H7 (cell line): ENCODE results near the gene KCTD11. TPM values are rescaled to one million over a fixed set of nuclear protein-coding genes. Genes with fewer than 3 reads are reported as not detected.
"Not testable (repeated sequence)": the region's sequence is repeated elsewhere in the genome, so short reads cannot be mapped to it uniquely, and the experiment has no call there.

Source experiments
- DNase-seq: peaks from one replicate; pipeline ENCODE4 v3.0.0; 2012
- H3K27me3 ChIP-seq: 2 replicates; pipeline ENCODE4 v1.6.0; 2011; ENCODE audit warnings: mild to moderate bottlenecking, low read length; ENCODE audit not compliant: control insufficient read depth, insufficient read depth
- H3K36me3 ChIP-seq: replicated peaks from 2 replicates; pipeline ENCODE4 v1.5.1; 2011; ENCODE audit warnings: low read length; ENCODE audit not compliant: control insufficient read depth, insufficient read depth
- H3K4me3 ChIP-seq: 2 replicates; pipeline ENCODE4 v1.5.1; 2011; ENCODE audit warnings: low read depth, mild to moderate bottlenecking, control low read depth, low read length, moderate library complexity; ENCODE audit not compliant: insufficient read depth
- total RNA-seq: library from RNA; depleted of rRNA; stranded (reverse); fragments of >200 nt; shearing (Covaris generic); gene quantifications from 2 replicates; pipeline ENCODE4 v1.2.3, GENCODE V29; 2014

KCTD11 gene
- total RNA-seq, 1 experiment from 2014 or later = 2.2 TPM

DNA sequence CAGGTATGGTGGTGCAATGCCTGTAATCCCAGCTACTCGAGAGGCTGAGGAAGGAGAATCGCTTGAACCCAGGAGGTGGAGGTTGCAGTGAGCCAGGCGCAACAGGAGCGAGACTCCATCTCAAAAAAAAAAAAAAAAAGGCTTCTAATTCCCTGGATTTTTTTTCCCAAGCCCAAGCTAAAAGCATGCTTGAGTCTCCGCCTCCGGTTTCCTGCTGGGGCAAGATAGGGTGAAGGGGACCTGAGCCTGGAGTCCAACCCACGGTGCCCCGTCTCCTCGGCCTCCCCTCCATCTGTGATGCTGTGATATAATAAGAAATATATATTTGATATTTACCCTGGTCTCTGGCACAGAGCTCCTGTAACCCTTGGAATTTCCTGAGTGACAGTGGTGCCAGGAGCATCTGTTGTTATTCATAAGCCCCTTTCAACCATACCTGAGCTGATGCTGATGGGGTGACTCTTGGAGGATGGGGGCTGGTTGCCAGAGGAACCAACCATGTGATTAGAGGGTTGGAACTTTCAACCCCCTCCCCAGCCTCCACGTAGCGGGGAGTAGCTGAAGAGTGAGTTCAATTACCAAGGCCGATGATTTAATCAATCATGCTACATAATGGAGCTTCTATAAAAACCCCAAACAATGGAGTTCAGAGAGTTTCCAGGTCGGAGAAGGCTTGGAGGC, 16.1 kb downstream of the KCTD11 start:
- DNase-seq = no peak
- H3K27me3 ChIP-seq = no peaks in the 10 kb centered on the region; the same call in 1 of the 2 replicates
- no peak overlapping the region for H3K4me3 ChIP-seq
- no peaks in the 10 kb centered on the region for H3K36me3 ChIP-seq

DNA sequence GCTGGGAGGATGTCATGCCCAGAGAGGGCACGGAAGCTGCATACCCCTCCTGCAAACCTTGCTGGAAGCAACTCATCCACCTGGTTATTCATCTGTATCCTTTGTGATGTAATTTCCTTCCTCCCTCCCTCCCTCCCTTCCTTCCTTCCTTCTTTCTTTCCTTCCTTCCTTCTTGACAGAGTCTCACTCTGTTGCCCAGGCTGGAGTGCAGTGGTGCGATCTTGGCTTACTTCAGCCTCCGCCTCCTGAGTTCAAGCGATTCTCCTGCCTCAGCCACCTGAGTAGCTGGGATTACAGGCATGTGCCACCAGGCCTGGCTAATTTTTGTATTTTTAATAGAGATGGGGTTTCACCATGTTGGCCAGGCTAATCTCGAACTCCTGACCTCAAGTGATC, 16.6 kb downstream of the KCTD11 start:
- not testable (repeated sequence) for H3K4me3 ChIP-seq, H3K36me3 ChIP-seq, DNase-seq, H3K27me3 ChIP-seq

DNA sequence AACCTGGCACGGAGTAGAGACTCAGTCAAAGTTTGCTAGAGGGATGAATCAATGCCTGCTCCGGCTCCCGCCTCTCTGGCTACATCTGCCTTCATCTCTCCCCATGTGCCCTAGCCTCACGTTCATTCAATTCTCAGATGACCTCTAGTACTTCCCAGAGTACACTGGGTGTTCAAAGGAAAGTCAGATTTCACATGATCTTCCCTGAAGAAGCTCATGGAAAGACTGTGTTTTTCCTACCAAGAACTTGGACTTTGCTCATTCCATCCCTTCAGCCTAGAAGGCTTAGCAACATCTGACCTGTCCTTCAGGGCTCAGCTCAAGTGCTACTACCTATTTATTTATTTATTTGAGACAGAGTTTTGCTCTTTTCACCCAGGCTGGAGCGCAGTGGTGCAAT, 17.9 kb downstream of the KCTD11 start:
- H3K4me3 ChIP-seq = no peak overlapping the region

DNA sequence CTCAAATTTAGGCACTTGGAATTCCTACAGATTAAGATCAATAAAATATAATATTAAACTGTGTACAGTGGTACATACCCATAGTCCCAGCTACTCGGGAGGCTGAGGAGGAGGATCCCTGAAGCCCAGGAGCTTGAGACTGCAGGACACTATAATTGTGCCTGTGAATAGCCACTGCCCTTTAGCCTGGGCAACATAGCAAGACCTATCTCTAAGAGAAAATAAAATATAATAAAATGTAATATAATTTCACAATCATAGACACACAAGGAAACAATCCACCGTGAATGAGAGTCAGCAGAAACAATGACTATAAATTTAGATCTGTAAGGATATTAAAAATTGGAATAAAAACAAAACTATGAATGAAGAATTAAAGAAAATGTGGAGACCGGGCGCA, 18.9 kb downstream of the KCTD11 start:
- H3K27me3 ChIP-seq = no peaks in the 10 kb centered on the region; the same call in 1 of the 2 replicates
- H3K4me3 ChIP-seq = no peak overlapping the region
- no peak for DNase-seq
- H3K36me3 ChIP-seq = no peaks in the 10 kb centered on the region

More for the DNA sequence above, 17.9 kb downstream of the KCTD11 start:
- DNase-seq = no peak
- no peaks in the 10 kb centered on the region for H3K36me3 ChIP-seq
- no peaks in the 10 kb centered on the region; the same call in 1 of the 2 replicates for H3K27me3 ChIP-seq

DNA sequence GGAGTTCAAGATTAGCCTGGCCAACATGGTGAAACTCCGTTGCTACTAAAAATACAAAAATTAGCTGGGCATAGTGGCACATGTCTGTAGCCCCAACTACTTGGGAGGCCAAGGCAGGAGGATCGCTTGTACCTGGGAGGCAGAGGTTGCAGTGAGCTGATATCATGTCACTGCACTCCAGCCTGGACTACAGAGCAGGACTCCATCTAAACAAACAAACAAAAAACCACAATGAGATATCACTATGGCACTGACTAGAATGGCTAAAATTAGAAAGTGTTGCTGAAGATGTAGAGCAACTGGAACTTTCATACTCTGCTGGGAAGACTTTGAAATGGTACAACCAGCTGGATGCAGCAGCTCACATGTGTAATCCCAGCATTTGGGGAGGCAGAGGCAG, 22.4 kb downstream of the KCTD11 start:
- no peak for DNase-seq
- Histone ChIP-seq H3K27me3 (peaks cover 2% of the 10 kb centered on the region; the same call in 1 of the 2 replicates), H3K36me3 (no peaks in the 10 kb centered on the region), H3K4me3 (no peak overlapping the region)

DNA sequence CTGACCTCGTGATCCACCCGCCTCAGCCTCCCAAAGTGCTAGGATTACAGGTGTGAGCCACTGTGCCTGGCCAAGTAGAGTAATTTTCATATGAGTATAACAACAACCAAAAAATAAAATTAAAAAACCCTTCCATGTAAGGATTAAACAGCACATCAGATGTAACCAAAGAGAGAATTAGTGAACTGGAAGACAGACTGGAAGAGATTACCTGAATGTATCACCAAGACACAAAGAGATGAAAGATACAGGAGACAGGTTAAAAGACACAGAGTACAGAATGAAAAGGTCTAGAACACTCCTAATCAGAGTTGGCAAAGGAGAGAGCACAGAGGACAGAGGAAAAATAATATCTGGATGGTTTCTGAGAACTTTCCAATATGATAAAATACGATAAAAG, 27.2 kb downstream of the KCTD11 start:
- peaks cover 43% of the 10 kb centered on the region for H3K27me3 ChIP-seq
- H3K4me3 ChIP-seq = no peak overlapping the region
- no peaks in the 10 kb centered on the region for H3K36me3 ChIP-seq
- no peak for DNase-seq

DNA sequence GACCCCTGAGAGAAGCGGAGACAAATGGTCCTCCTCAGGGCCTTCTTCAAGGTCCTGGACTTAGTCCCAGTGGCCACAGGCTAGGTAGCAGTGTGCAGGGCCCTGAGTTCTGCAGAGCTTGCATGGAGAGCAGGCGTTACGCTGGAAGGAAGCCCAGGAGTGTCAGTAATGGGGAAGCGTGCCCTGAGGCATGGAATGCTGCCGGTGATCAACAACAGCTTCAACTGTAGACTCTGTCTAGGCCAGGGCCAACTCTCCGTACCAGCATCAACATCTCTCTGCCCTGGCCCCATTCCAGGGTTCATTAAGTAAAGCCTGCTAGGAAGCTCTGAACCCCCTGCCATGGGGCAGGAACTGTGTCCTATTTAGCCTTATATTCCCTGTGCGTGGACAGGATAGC, 28.4 kb downstream of the KCTD11 start:
- H3K27me3 ChIP-seq = peaks cover 50% of the 10 kb centered on the region
- no peak for DNase-seq

DNA sequence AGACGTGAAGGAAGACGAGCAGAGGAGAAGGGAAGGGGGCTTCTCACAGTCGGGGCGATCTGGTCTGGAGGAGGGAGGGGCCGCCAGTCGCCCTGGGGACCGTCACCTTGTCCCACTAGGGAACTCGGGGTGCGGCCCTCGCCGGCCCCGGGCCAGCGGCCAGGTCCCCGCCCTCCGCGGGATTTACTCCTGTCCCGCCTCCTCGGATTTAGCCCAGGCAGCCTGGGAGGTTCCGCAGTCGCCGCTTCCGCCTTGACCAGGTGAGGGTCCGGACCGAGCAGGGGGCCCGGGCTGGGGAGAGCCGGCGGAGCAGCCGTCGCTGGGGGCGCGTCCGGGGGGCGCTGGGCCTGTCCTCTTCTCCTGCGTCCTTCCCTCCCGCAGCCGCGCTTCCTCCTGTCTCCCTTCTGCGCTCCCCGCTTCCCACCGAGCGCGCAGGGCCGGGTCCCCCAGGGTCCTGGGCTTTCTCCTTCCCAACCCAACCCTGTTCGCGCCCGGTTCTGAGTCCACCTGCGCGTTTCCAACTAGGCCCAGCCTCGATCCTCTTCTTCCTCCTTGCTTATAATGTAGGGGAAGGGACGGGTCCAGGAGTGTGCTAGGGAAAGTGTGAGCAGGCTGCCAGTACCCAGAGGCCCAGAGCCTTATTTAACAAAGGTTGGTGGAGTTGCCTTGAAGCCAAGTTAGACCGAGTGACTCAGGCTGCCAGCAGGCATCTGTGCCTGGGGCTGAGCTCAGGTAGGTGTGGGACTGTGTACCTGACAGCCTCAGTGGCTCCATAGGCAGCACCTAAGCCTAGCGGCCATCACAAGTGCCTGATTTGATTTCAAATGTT, 29.1 kb downstream of the KCTD11 start, which contains the start of gene TNK1:
Gene TNK1, plus strand, starts transcription at position 235 of the 829 bp plus-strand sequence. CDS start 1,838 bp downstream, outside the sequence.
- no peaks in the 10 kb centered on the region for H3K36me3 ChIP-seq
- peaks cover 50% of the 10 kb centered on the region for H3K27me3 ChIP-seq
- peak within 1 kb of the TSS; percentile 57 for H3K4me3 ChIP-seq
- peak; percentile 93 for DNase-seq

More for the DNA sequence above, 28.4 kb downstream of the KCTD11 start:
- Histone ChIP-seq H3K4me3 (peak overlapping the region; percentile 57), H3K36me3 (no peaks in the 10 kb centered on the region)

DNA sequence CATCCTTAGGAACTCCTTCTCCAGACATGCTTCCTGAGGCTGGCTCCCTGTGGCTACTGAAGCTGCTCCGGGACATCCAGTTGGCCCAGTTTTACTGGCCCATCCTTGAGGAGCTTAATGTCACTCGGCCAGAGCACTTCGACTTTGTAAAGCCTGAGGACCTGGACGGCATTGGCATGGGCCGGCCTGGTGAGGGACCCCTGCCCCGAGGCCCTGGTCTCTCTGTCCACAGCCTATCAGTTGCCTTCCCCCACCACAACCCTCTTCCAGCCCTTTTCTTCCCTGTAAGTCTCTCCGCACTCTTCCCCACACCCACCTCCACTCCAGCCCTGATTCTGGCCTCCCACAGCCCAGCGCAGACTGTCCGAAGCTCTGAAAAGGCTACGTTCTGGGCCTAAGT, 30.9 kb downstream of the KCTD11 start:
- Histone ChIP-seq H3K27me3 (peaks cover 50% of the 10 kb centered on the region), H3K4me3 (no peak overlapping the region), H3K36me3 (peaks cover 1% of the 10 kb centered on the region; the same call in 1 of the 2 replicates)
- peak; percentile 52 for DNase-seq

DNA sequence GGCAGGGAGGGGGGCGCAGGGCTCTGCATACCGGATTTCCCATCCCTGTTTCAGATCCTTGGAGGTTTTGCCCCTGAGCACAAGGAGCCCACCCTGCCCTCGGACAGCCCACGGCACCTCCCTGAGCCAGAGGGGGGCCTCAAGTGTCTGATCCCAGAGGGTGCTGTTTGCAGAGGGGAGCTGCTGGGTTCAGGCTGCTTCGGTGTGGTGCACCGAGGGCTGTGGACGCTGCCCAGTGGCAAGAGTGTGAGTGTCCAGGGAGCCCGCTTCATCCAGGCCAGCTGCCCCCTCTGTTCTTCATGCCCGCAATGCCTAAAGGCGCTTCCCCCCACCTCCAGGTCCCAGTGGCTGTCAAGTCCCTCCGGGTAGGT, 31.4 kb downstream of the KCTD11 start:
- Histone ChIP-seq H3K27me3 (peaks cover 50% of the 10 kb centered on the region), H3K4me3 (peak overlapping the region; percentile 49; the same call in 1 of the 2 replicates), H3K36me3 (peaks cover 2% of the 10 kb centered on the region; the same call in 1 of the 2 replicates)
- no peak for DNase-seq

DNA sequence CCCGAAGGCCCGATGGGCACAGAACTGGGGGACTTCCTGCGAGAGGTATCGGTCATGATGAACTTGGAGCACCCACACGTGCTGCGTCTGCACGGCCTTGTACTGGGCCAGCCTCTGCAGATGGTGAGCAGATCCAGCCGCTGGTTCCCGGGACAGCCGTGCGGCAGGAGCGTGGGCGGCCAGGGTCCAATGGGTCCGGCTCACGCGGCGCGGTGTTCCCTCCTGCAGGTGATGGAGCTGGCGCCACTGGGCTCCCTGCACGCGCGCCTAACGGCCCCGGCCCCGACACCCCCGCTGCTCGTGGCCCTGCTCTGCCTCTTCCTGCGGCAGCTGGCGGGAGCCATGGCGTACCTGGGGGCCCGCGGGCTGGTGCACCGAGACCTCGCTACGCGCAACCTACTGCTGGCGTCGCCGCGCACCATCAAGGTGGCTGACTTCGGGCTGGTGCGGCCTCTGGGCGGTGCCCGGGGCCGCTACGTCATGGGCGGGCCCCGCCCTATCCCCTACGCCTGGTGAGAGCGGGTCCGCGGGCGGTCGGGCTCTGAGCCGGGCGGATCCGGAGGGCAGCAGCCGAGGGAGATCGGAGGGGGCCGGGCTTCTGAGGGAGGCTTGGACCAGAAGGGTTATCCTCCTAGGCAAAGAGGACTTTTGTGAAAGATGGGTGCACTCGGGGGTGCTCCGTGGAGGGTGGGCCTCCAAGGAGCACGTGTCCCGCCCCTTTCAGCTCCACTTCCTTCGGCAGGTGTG, 32.0 kb downstream of the KCTD11 start:
- peaks cover 50% of the 10 kb centered on the region for H3K27me3 ChIP-seq
- peak; percentile 99 for DNase-seq
- H3K36me3 ChIP-seq = peaks cover 2% of the 10 kb centered on the region; the same call in 1 of the 2 replicates
- H3K4me3 ChIP-seq = peak overlapping the region; percentile 49

DNA sequence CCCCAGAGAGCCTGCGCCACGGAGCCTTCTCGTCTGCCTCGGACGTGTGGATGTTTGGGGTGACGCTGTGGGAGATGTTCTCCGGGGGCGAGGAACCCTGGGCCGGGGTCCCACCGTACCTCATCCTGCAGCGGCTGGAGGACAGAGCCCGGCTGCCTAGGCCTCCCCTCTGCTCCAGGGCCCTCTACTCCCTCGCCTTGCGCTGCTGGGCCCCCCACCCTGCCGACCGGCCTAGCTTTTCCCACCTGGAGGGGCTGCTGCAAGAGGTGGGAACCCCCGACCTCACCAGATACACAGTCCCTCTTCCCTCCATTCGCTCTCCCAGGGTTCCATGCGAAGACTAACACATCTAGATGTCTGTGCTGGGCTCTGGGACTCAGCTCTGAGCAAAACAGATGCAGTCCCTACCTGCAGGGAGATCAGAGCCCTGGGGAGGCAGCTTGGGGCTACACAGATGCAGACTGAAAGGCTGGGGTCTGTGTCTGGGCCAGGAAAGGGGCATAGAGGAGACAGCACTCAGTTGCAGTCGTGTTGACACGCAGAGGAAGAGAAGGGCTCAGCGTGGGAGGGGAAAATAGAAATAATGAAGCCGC, 32.6 kb downstream of the KCTD11 start:
- no peak for DNase-seq
- peak overlapping the region; percentile 49 for H3K4me3 ChIP-seq
- peaks cover 6% of the 10 kb centered on the region for H3K36me3 ChIP-seq
- peaks cover 46% of the 10 kb centered on the region for H3K27me3 ChIP-seq

DNA sequence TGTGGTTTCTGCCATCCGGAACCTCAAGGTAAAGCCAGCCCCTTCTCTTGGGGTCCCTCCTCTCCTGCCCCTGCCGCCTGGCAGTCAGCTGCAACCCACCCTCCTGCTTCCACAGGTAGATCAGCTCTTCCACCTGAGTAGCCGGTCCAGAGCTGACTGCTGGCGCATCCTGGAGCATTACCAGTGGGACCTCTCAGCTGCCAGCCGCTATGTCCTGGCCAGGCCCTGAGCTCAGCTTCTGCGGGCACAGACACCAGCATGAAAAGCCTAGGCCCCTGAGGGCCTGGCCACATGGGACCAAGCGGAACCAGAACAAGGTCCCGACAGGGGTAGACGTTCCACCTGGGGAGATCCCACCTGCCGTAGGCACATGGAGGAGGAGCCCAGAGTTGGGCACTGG, 36.9 kb downstream of the KCTD11 start:
- DNase-seq = peak; percentile 13
- H3K4me3 ChIP-seq = no peak overlapping the region
- H3K36me3 ChIP-seq = peaks cover 13% of the 10 kb centered on the region
- peaks cover 8% of the 10 kb centered on the region for H3K27me3 ChIP-seq
